Measurements from ENCODE around the gene MAGEA6. TPM values are rescaled to one million over a fixed set of nuclear protein-coding genes. Genes with fewer than 3 reads are reported as not detected.
"Not testable (repeated sequence)": the region's sequence is repeated elsewhere in the genome, so short reads cannot be mapped to it uniquely, and the experiment has no call there.

The MAGEA6 gene
- total and polyA plus RNA-seq, 2 donors (not counting 3 experiments of a cell fraction or from before 2014, with no cell fraction given): not detected

GRCh38 chrX:152735101-152735500, 34.4 kb downstream of the MAGEA6 start:
- Histone ChIP-seq H3K4me1 (ENCODE audit: control insufficient read depth, extremely low read depth, insufficient read depth, low read length) (no peaks in the 10 kb centered on the region), H3K4me3 (replicated peaks in 1 of 3; ENCODE audit: insufficient read depth in 1 of 3, low read depth in 1 of 3, low read length in 3 of 3) (no peak overlapping the region), H3K27me3 (ENCODE audit: control insufficient read depth in 2 of 2, insufficient read depth in 2 of 2, low read length in 2 of 2) (no peaks in the 10 kb centered on the region), H3K27ac (ENCODE audit: insufficient read depth, low read depth, low read length) (no peak overlapping the region), H4K20me1 (replicated peaks; ENCODE audit: control insufficient read depth, extremely low read depth, insufficient read depth, low read length) (no peaks in the 10 kb centered on the region), H3K9me1 (replicated peaks; ENCODE audit: control insufficient read depth, extremely low read depth, insufficient read depth, low read length) (no peaks in the 10 kb centered on the region), H3K9ac (replicated peaks; ENCODE audit: extremely low read depth, insufficient read depth, low read length) (no peak overlapping the region), H3K4me2 (ENCODE audit: insufficient read depth, low read length) (no peak overlapping the region), H3K79me2 (ENCODE audit: control insufficient read depth, insufficient read depth, low read length) (no peaks in the 10 kb centered on the region), H2AFZ (ENCODE audit: low read depth, low read length) (no peak overlapping the region), H3K9me3 (replicated peaks; ENCODE audit: control insufficient read depth, insufficient read depth, low read length) (no peaks in the 10 kb centered on the region), H3K36me3 (ENCODE audit: control insufficient read depth in 2 of 2, extremely low read depth in 1 of 2, insufficient read depth in 2 of 2, low read length in 2 of 2) (no peaks in the 10 kb centered on the region)
- TF ChIP-seq JUN (IDR thresholded peaks at IDR 0.05; ENCODE audit: borderline replicate concordance, insufficient read depth, insufficient read length, low read depth): no peak
- no peak for TF ChIP-seq CTCF (IDR thresholded peaks at IDR 0.05; ENCODE audit: extremely low read depth in 1 of 2, insufficient read depth in 1 of 2, low read depth in 1 of 2, low read length in 2 of 2)
- TF ChIP-seq MYC (IDR thresholded peaks at IDR 0.05; ENCODE audit: low read depth, low read length): no peak
- no peak for TF ChIP-seq GATA2 (IDR thresholded peaks at IDR 0.05; ENCODE audit: insufficient read depth, insufficient read length, low read depth, low read length)
- no peak for TF ChIP-seq POLR2AphosphoS5 (IDR thresholded peaks at IDR 0.05; ENCODE audit: insufficient read depth, low read depth, low read length)
- no peak for TF ChIP-seq FOS (IDR thresholded peaks at IDR 0.05; ENCODE audit: borderline replicate concordance, insufficient read depth, low read length)
- no peak for TF ChIP-seq POLR2A (IDR thresholded peaks at IDR 0.05; ENCODE audit: low read depth, low read length)
- no peak for TF ChIP-seq MAX (IDR thresholded peaks at IDR 0.05; ENCODE audit: insufficient read depth, insufficient read length)
- TF ChIP-seq EZH2 (IDR thresholded peaks at IDR 0.05; ENCODE audit: borderline replicate concordance, low read depth, low read length, severe bottlenecking): no peak
- BruUV-seq (replicated peaks): no TSS peak
- no peak for FAIRE-seq
- intact Hi-C loops (cut with micrococcal nuclease) (no loop called here), dilution Hi-C loops (cut with MboI; ENCODE audit: extremely low pct_ligation_motif_present, low sequenced_read_pairs) (no loop called here)
- no peak for DNase-seq (ENCODE audit: low read depth, low spot score)
- ChIA-PET CTCF (no interaction called here), POLR2A (no interaction called here)

GRCh38 chrX:152734143-152734858, 35.2 kb downstream of the MAGEA6 start:
- not testable (repeated sequence) for BruUV-seq (replicated peaks)

More at GRCh38 chrX:152734143-152734858, 35.2 kb downstream of the MAGEA6 start:
- H3K9ac ChIP-seq (replicated peaks; ENCODE audit: extremely low read depth, insufficient read depth, low read length); H3K4me3 ChIP-seq (replicated peaks in 1 of 3; ENCODE audit: insufficient read depth in 1 of 3, low read depth in 1 of 3, low read length in 3 of 3); H3K36me3 ChIP-seq (ENCODE audit: control insufficient read depth in 2 of 2, extremely low read depth in 1 of 2, insufficient read depth in 2 of 2, low read length in 2 of 2); H3K9me1 ChIP-seq (replicated peaks; ENCODE audit: control insufficient read depth, extremely low read depth, insufficient read depth, low read length); DNase-seq (ENCODE audit: low read depth, low spot score); H3K27ac ChIP-seq (ENCODE audit: insufficient read depth, low read depth, low read length); H3K27me3 ChIP-seq (ENCODE audit: control insufficient read depth in 2 of 2, insufficient read depth in 2 of 2, low read length in 2 of 2); dilution Hi-C loops (cut with MboI; ENCODE audit: extremely low pct_ligation_motif_present, low sequenced_read_pairs); H3K4me2 ChIP-seq (ENCODE audit: insufficient read depth, low read length); POLR2A ChIA-PET; intact Hi-C loops (cut with micrococcal nuclease); CTCF ChIA-PET; H3K4me1 ChIP-seq (ENCODE audit: control insufficient read depth, extremely low read depth, insufficient read depth, low read length); FAIRE-seq; H3K9me3 ChIP-seq (replicated peaks; ENCODE audit: control insufficient read depth, insufficient read depth, low read length); H4K20me1 ChIP-seq (replicated peaks; ENCODE audit: control insufficient read depth, extremely low read depth, insufficient read depth, low read length); H2AFZ ChIP-seq (ENCODE audit: low read depth, low read length); H3K79me2 ChIP-seq (ENCODE audit: control insufficient read depth, insufficient read depth, low read length): not testable (repeated sequence)

All from endothelial cell of umbilical vein (primary cell).